GM12874 (cell line): ENCODE measurements around the gene CYP24A1.

Source experiments
- CTCF ChIP-seq: IDR thresholded peaks from 2 replicates; pipeline ENCODE4 v1.5.1; 2011; ENCODE audit warnings: low read depth, mild to moderate bottlenecking, control low read depth, low read length, moderate library complexity; ENCODE audit not compliant: insufficient read depth

CYP24A1 gene

GRCh38 chr20:54173653-54174456 is at the start of gene CYP24A1:
CYP24A1 (minus strand) TSS chr20:54173986; CDS start chr20:54173579, 407 bp downstream.
- no peak for TF ChIP-seq CTCF

GRCh38 chr20:54223285-54223684 is 49.5 kb upstream of the CYP24A1 start:
- no peak for TF ChIP-seq CTCF

GRCh38 chr20:54221996-54222890 is 48.5 kb upstream of the CYP24A1 start:
- TF ChIP-seq CTCF = no peak

- TF ChIP-seq CTCF = no peak
Measured at GRCh38 chr20:54221353-54221752, 47.6 kb upstream of the CYP24A1 start.

GRCh38 chr20:54220722-54221121 is 46.9 kb upstream of the CYP24A1 start:
- no peak for TF ChIP-seq CTCF

GRCh38 chr20:54219751-54220426 is 46.1 kb upstream of the CYP24A1 start:
- TF ChIP-seq CTCF = no peak

- no peak for TF ChIP-seq CTCF
Measured at GRCh38 chr20:54218470-54218869, 44.7 kb upstream of the CYP24A1 start.
